HEK293 (cell line): Measurements from ENCODE around the gene PTS.

Experiments
- SCRT2 ChIP-seq: fragments of 450-650 bp; formaldehyde crosslinking; IDR thresholded peaks from 2 replicates; pipeline ENCODE4 v1.5.1; 2016; ENCODE audit warnings: missing biosample characterization, missing genetic modification characterization
- ZBTB1 ChIP-seq: fragments of 450-650 bp; formaldehyde crosslinking; IDR thresholded peaks from 2 replicates; pipeline ENCODE4 v1.5.1; 2016; ENCODE audit warnings: missing biosample characterization, missing genetic modification characterization
- ZNF221 ChIP-seq: fragments of 450-650 bp; formaldehyde crosslinking; IDR thresholded peaks from 2 replicates; pipeline ENCODE4 v1.5.1; 2017; ENCODE audit warnings: missing biosample characterization, missing genetic modification characterization, borderline replicate concordance
- ZNF433 ChIP-seq: fragments of 450-650 bp; formaldehyde crosslinking; IDR thresholded peaks from 2 replicates; pipeline ENCODE4 v1.5.1; 2016; ENCODE audit warnings: missing biosample characterization, missing genetic modification characterization, low read depth
- ZNF596 ChIP-seq: fragments of 450-650 bp; IDR thresholded peaks from 2 replicates; pipeline ENCODE4 v1.5.0; 2018; ENCODE audit warnings: missing biosample characterization, mild to moderate bottlenecking, missing genetic modification characterization, moderate library complexity

Gene PTS

DNA sequence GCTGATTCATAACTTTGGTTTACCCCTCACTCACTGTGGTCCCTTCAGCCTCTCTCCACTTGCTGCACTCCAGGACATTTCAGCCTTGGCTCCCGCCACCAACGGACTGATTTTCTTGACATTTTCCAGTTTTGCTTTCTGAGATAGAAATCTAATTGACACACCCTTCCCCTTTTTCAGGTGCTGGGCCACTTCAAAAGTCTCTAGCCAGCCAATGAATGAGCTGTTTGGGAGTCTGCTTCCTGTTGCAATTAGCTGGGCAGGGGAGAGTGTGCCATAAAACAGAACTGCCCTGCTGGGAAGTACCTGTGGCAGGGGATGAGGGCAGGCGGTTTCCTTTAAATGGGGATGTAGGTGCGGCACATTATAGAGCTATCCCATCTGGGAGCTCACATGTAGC lies 55.5 kb downstream of the PTS start (continued):
- TF ChIP-seq ZNF221 = no peak
- no peak for TF ChIP-seq ZBTB1 (tag by site-specific recombination)
- no peak for TF ChIP-seq SCRT2 (tag by site-specific recombination)
- no peak for TF ChIP-seq ZNF596 (tag by site-specific recombination)
- TF ChIP-seq ZNF433 = no peak
